GM13976 (cell line): ENCODE results near the gene FLT1.

ENCODE experiments used
- DNase-seq: peaks from one replicate; pipeline ENCODE4 v3.0.0; 2012; ENCODE audit warnings: low spot score
- in situ Hi-C: fragments of 300-500 bp; cut with MboI; formaldehyde crosslinking; loops from one replicate; pipeline ENCODE4 v1.12.0; 2022; ENCODE audit warnings: low sequenced_read_pairs, mixed read lengths, inconsistent platforms; ENCODE audit not compliant: unreplicated experiment
- TF ChIP-seq, protein P1 (sequence below): IDR thresholded peaks from 2 replicates; pipeline ENCODE4 v1.5.1; 2012; ENCODE audit warnings: borderline replicate concordance, mild to moderate bottlenecking; ENCODE audit not compliant: insufficient read depth; ENCODE audit errors: extremely low read depth, missing control alignments, control extremely low read depth

The FLT1 gene

DNA sequence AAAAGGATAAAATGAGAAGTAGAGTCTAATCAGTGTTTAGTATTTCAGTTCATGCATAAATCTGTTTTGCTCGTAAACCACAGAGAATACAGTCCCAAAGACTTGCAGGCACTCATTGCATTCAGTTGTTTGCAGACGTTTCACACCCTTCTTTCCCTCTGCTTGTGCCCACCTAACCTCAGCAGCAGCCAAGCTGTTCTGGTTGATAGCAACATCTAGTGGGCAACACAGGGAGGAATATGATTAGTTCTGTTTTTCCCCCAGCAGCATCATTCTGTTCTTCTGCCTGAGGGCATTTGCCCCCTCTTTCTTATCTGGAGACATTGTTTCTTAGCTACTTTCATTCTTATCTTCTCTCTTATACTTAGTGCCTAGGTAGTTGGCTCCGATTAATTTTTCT, 221.0 kb downstream of the FLT1 start:
- DNase-seq, result no peak
- in situ Hi-C loops, result no loop called here
- TF ChIP-seq, protein P1, sequence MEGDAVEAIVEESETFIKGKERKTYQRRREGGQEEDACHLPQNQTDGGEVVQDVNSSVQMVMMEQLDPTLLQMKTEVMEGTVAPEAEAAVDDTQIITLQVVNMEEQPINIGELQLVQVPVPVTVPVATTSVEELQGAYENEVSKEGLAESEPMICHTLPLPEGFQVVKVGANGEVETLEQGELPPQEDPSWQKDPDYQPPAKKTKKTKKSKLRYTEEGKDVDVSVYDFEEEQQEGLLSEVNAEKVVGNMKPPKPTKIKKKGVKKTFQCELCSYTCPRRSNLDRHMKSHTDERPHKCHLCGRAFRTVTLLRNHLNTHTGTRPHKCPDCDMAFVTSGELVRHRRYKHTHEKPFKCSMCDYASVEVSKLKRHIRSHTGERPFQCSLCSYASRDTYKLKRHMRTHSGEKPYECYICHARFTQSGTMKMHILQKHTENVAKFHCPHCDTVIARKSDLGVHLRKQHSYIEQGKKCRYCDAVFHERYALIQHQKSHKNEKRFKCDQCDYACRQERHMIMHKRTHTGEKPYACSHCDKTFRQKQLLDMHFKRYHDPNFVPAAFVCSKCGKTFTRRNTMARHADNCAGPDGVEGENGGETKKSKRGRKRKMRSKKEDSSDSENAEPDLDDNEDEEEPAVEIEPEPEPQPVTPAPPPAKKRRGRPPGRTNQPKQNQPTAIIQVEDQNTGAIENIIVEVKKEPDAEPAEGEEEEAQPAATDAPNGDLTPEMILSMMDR, result no peak

DNA sequence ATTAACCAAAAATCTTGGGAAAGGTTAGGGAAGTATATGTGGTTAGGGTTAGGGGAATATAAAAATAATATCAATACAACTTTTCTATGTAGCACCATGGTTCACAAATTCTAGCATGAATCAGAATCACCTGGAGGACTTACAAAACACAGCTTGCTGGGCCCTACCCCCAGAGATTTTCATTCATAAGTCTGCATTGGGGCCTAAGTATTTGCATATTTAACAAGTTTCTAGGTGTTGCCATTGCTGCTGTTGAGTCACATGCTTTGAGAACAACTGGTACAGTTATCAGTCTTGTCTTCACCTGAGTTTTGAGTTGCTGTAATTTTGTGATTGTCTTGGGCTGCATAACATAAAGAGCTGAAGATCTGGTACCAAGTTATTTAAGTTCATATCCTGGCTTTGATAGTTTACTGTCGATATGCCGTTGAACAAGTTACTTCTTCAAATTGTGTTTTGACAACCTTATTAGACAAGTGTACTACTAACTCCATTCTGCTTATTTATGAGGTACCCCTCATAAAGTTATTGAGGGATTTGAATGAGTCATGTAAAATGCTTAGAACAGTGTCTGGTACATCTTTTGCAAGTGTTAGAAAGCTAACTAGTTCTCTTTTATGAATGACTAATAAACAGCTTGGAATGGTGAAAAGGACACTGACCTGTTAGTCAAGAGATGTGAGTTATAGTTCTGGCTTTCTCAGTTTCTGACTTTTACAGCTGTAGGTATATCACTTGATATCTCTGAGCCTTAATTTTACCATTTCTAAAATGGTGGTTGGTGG, 223.7 kb downstream of the FLT1 start:
- in situ Hi-C loops, result no loop called here
- no peak for DNase-seq
- TF ChIP-seq, protein P1, result no peak

DNA sequence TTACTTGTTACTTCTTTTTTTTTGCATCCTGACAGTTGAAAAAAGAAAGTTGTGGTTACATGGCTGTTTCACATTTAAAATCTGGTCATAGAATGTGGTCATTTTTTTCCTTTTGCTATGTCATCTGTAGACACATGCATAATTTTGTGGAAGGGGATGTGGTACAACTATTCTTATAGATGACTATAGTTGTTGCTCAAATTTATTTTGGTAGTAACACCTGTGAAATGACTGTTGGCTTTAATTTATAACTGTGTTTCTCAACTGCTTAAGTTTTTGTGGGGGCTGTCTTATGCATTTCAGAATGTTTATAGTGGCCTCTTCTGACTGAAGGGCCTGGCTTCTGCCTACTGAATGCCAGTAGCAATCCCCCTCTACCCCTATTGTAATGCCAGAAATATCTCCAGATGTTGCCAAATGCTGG, 226.1 kb downstream of the FLT1 start:
- DNase-seq, result peak; percentile 70
- in situ Hi-C loops, result no loop called here
- TF ChIP-seq, protein P1, result no peak

DNA sequence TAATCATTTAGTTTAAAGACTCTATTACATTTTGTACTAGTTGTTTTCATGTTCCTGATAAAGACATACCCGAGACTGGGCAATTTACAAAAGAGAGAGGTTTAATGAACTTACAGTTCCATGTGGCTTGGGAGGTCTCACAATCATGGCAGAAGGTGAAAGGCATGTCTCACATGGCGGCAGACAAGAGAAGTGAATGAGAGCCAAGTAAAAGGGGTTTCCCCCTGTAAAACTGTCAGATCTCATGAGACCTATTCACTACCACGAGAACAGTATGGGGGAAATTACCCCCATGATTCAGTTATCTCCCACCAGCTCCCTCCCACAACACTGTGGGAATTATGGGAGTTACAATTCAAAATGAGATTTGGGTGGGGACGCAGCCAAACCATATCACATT, 227.4 kb downstream of the FLT1 start:
- in situ Hi-C loops, result no loop called here
- TF ChIP-seq, protein P1, result no peak

DNA sequence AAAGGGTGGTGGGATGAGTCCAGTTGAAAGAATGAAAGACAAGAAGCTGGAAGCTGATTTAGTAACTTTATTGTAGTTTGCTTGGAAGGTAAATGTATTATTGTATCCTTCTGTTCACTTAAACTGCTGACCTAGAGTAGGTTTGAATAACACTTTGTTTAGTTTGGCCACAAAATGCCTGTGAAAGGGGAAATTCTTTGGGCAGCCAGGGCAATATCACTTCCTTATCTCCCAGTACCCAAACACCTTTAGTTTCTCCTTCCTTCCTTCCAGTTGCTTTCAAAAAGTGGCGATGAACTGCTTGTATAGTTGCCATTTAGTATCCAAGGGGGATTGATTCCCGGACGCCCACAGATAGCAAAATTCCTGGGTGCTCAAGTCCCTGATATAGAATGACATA, 236.5 kb downstream of the FLT1 start:
- DNase-seq, result no peak
- TF ChIP-seq, protein P1, result no peak
- in situ Hi-C loops, result no loop called here

More for the DNA sequence above, 227.4 kb downstream of the FLT1 start:
- no peak for DNase-seq

DNA sequence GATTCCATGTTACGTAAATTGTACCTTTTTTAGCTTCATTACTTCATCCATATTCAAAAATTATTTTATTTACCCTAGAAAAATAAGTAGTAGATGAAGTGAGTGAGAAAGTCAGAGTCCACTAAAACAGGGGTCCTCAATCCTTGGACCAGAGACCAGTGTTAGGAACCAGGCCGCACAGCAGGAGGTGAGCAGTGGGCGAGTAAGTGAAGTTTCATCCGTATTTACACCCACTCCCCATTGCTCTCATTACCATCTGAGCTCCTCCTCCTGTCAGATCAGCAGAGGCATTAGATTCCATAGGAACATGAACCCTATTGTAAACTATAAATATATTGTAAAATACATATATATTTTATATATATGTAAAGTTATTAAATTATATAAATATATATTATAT, 237.6 kb downstream of the FLT1 start:
- TF ChIP-seq, protein P1, result no peak
- DNase-seq, result no peak

More for the DNA sequence above, 237.6 kb downstream of the FLT1 start:
- in situ Hi-C loops, result no loop called here
